Fibroblast of the conjunctiva (primary cell): ENCODE results near the gene SCFD2.
A peak's percentile ranks its signal among the peaks of the same experiment; 100 is the strongest.
"Not testable (repeated sequence)": the region's sequence is repeated elsewhere in the genome, so short reads cannot be mapped to it uniquely, and the experiment has no call there.

Experiments used
- DNase-seq: peaks from one replicate; pipeline ENCODE4 v3.0.0-alpha.2; 2010; ENCODE audit warnings: low read depth

Gene SCFD2

DNA sequence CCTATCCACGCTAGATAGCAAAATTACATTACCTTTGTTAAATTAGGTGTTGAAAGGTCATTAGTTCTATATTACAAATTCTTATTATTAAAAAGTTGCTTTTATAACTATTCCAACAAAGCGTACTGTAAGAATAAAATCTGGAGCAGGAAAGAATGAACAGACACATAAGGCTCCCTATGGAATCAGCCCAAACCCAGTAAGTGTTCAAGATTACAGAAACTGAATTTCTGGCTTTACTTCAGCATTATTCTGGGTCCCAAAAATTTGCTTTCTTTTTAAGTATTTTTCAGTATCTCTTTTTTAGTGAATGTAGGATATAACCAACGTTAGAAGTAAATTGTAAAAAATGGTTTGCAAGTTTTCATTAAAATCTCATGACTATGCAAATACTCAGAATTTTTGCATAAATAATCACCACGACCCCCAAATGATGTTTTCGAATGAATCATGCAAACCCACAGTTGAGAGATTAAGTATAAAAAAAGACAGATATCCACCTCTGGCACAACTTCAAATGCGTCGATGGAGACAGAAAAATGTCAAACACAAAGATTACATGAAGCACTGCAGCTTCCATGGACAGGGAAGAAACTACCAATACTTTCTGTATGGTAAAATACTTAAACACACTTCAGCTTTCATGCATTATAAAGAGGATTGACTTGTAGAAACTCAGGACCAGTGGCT, 265.2 kb downstream of the SCFD2 start:
- no peak for DNase-seq

DNA sequence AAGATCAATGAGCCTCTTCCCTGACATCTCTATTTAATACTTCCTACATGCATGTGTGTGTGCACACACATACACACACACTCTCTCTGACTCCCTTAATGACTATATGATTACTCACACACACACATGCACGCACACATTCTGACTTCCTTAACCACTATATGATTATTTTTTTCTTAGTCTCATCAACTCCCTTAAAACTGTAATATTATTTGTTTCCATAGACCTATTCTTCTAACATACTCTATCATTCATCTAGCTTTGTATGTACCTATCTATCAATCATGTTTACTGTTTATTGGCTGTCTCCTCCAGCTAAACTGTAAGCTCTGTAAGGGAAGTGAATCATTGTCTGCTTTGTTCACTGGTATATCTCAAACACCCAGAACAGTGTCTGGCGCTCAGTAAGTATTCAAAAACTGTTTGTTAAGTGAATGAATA, 267.2 kb downstream of the SCFD2 start:
- DNase-seq = no peak

DNA sequence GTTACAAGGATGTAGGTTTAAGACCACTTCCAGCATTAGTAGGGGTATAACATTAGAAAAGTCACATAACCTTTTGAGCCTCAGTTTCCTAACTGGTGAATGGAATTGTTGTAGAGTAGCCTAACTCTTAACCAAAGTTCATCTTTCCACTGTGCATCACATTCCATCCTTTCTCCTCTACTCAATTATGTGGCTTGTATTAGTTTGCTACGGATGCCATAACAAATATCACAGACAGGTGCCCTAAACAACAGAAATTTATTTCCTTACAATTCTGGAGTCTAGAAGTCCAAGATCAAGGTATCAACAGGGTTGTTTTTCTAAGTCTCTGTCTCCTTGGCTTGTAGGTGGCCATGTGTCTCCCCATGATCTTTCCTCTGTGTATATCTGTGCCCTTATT, 271.8 kb downstream of the SCFD2 start:
- DNase-seq = no peak

DNA sequence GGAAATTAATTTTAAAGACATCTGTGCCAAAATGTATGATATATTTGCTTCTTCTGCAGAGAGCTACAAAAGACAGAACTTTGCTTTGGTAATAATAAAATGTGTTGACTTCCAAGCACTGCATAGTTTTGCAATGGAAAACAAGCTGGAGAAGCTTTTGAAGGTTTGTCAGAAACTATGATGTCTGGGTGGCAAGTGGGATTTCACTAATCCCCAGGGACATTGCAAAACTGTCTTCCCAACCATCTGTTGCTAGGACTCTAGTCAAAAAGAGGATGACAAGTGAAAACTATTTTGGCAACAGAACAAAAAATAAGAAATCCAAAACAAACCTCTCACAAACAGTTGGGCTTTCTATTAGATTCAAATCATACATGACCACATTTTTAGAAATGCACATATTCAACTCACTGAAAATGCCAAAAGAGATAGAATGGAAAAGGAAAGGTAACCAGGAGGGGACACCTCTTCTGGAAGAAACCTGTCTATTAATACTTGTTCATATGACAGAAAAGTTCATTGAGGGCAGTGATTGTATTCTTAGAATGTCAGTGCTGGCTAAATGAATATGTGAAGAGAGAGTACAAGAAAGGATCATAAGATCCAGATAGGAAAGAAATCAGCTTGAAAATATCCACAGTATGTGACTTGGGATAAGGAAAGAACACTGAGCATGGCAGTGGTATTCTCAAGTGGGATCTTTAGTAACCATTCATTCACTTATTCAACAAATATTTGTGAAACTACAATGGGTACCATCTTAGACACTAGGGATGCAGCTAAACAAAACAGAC, 275.7 kb downstream of the SCFD2 start:
- peak; percentile 30 for DNase-seq

DNA sequence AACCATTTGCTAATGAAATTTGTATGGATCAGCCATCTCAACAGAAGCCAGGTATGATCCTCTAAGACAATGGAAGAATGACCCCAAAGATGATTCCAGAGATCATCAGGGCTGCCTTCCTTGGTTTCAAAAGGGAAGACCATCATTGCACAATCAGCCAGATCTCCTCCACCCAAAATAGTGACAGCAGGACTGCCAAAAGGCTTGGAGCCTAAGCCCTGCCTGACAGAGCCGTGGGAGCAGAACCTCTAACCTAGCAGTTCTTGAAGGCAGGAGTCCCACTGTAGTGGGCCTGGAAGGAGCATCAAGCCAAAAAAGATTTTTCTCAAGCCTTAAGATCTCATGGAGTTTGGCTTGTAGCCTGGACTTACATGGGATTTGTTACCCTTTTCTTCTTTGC, 277.7 kb downstream of the SCFD2 start:
- DNase-seq = no peak

DNA sequence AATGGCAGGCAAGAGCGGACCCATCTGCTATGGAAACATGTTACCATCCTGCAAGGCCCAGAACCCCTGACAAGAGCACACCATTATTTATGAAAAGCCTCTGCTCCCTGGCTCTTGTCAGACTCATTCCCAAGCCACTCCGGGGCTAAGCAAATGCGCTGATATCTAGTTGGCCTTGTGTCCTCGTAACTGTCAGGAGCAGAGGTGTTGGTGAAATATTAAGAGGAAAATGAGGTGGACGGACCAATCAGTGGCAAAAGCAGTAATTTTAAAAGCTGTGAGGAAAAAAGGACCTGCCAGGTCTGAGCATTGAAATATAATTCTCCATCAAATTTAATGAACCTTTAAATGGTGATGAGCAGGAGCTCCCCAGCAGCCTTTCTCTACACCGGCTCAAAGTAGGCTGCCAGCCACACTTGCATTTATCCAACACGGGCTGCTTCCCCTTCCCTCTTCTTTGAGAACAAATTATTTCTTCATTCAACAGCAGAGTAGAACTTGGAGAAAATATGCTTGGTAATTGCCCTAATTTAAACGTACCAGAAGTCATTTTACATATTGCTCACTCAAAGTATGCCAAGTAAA, 289.4 kb downstream of the SCFD2 start:
- no peak for DNase-seq

DNA sequence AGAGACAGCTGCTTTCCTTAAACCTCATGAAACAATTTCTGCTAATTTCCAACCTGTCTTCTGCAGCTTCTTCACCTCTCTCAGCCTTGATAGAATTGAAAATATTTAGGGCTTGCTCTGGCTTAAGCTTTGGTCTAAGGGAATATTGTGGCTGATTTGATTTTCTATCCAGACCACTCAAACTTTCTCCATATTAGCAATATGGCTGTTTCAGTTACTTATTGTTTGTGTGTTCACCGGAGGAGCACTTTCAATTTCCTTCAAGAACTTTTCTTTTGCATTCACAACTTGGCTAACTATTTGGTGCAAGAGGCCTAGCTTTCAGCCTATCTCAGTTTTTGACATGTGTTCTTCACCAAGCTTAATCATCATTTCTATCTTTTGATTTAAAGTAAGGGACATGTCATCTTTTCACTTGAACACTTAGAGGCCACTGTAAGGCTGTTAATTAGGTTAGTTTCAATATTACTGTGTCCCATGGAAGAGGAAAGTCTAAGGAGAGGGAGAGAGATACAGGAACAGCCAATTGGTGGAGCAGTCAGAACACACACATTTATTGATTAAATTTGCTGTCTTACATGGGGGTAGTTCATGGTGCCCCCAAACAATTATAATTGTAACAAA, 290.6 kb downstream of the SCFD2 start:
- DNase-seq = no peak

DNA sequence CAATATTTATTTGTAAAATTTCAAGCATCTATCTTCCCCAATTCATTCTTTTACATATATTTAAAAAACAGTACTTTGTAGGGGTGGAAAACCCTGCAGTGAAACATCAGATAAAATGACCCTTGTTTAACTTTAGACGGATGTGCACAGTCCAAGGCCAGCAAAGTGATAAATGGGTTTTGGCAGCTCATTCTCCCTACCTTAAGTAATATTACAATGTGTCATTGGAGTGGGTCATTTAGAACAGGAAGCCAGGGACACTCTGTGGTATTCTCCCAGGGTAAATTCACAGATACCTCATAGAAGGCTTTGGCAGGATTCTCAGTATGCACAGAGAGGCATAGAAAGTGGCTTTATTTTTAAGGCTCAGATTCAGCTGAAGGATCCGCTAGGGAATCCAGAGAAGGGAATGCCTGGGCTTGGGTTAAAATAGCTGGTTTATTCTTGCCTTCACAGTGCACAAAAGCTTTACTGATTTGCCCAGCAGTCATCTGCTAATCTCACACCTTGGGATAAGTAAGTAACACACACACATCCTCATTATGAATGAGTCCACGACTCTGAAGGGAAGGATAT, 297.0 kb downstream of the SCFD2 start:
- no peak for DNase-seq

DNA sequence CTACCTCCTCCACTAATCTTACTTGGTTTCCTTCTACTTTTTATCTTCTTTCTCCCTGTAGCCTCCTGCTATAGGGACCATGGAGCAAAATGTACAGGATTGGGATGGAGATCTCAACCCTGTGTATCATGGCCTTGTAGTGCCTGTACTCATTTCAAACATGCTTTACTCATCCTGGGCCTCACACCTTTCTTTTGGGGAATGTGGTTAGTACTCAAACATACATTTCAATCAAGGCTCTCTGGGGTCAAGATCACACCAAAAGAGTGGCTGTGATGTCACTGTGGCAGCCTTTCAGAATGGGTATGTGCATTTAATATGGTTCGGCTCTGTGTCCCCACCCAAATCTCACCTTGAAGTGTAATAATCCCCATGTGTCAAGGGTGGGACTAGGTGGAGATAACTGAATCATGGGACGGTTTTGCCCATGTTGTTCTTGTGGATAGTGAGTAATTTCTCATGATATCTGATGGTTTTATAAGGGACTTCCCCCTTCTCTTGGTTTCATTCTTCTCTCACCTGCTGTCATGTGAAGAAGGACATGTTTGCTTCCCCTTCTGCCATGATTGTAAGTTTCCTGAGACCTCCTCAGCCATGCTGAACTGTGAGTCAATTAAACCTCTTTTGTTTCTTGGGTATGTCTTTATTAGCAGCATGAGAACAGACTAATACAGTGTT, 298.6 kb downstream of the SCFD2 start:
- DNase-seq = no peak

DNA sequence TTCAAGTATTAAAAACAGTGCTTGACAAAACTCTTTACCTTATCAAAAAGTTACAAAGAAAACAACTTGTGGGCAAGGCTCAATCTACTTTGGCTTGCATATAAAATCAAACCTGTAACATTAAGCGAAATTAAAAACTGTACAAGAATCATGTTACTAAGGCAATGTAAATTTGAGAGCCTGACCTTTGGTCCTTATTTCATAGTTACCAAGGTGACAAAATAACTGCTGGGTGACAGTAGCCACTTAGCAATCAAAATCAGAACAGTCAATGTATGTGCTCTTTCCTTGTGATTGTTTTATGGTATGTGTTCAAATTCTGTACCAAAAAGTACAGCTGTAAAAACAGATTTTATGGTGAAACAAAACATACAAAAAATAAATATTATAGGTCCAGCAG, 299.7 kb downstream of the SCFD2 start:
- no peak for DNase-seq

DNA sequence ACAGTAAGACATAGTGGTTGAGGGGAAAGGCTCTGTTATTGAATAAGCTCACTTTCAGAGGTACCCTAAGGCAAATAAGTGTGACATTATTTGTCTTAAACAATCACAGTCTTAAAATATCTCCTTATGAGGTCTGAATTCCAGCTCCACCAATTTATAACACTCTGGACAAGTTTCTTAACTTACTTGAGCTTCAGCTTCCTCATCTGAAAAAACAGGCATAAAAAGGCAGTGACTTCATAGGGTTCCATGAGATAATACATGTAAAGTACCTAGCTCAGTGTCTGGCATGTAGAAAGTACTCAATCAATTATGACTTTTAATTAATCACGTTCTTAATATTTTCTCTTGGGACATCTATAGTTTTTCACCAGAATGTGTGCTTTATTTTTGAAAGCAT, 301.3 kb downstream of the SCFD2 start:
- no peak for DNase-seq

DNA sequence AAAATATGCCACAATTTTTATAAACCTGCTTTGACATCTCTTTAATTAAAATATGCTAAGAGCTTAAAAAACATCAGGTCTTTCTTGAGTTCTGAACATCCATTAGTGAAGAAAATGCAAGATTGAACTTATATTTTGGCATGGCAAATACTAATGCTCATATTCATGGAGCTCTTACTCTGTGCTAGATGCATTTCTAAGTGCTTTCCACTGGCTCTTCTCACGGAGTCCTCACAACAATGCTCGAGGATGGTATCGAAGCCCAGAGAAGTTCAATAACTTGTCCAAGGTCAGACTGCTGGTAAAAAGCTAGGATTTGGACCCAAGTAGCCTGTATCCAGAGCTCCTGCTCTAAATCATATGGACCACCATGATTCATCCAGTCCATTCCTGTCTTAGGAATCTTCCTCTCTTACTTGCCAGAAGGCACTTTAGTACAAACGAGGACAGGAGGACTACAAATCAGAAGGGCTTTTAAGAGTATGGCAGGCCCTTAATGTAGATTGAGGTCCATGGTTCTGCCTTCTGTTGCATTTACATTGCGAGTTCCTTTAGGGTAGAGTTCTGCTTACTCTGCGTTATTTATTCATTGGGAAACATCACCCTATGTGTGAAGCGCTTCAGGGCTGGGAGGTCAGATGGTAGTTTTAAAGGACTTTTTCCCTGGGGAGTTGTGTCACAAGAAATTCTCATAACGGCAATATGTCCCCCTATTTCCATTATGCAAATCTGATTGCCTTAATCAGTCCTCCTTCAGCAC, 304.6 kb downstream of the SCFD2 start:
- DNase-seq = no peak

DNA sequence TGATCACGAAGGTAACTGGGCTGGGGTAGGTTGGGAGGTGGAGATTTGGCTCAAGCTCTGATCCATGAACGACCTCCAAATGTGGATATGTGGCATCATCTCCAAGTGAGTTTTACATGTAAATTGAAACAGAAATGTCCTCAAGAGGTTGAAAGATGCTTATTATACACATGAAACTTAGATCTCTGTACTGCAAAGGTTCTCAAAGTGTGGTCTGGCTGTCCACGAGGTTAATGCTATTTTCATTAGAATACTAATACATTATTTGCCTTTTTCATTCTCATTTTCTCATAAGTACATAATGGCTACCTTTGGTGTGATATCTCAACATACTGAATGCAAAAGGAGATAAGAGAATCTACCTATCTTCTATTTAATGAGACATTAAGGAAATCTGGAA, 305.6 kb downstream of the SCFD2 start:
- no peak for DNase-seq

DNA sequence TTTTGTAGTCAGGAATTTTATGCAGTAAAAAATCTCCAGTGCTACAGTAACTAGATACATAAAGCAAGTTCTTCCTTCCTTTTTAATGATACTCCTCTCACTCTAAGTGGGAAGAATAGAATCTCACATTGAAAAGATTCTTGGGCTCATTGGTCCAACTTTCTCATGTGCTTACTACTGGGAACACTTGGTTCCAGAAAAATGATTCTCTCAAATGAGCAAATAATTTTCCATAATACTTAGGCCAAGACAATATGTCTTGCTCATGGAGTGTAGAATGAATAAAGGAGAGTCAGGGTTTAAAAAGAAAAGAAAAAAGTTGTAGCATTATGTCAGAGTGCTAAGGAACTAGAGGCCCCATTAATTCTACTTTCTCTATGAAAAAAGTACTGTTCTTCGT, 306.0 kb downstream of the SCFD2 start:
- no peak for DNase-seq

DNA sequence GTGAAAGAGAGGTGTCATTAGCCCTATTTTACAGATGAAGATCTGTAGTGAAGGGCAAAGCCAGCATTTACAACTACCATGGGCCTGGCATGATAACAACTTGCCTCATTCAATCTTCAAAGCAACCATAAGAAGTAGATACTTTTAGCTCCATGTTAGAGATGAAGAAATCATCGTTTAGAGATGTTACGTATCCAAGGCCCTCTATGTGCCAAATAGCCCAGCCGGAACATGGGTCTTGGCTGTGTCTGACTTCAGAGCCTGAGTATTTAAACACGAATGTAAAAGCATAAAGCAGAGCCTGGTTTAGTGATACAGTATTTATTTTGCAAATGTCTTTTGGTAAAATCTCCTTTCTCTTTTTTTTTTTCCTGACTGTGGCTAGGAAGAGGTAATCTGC, 306.6 kb downstream of the SCFD2 start:
- DNase-seq = no peak

DNA sequence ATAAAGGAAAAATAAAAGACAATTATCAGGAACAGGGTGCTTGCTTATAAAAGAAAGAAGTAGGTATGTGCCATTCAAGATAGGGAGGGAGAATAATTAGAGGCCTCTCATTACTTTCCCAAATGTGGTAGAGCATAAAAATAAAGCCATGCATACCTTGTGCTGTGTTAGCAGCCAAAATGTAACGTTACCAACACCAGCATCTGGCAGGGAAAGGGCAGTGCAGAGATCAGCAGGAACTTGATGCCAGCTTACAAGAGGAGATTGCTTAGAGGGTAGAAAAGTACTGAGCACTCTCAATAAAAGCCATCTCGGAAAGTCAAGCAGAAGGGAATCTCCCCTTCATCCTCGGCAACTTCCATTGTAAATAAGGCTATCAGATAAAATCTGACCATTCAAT, 308.2 kb downstream of the SCFD2 start:
- no peak for DNase-seq

DNA sequence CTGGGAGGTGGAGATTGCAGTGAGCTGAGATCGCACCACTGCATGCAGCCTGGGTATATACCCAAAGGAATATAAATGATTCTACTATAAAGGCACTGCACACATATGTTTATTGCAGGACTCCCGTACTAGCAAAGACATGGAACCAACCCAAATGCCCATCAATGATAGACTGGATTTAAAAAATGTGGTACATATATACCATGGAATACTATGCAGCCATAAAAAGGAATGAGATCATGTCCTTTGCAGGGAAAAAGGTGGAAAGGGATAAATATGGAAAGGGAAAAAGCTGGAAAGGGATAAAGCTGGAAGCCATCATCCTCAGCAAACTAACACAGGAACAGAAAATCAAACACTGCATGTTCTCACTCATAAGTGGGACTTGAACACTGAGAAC, 308.8 kb downstream of the SCFD2 start:
- DNase-seq = not testable (repeated sequence)

DNA sequence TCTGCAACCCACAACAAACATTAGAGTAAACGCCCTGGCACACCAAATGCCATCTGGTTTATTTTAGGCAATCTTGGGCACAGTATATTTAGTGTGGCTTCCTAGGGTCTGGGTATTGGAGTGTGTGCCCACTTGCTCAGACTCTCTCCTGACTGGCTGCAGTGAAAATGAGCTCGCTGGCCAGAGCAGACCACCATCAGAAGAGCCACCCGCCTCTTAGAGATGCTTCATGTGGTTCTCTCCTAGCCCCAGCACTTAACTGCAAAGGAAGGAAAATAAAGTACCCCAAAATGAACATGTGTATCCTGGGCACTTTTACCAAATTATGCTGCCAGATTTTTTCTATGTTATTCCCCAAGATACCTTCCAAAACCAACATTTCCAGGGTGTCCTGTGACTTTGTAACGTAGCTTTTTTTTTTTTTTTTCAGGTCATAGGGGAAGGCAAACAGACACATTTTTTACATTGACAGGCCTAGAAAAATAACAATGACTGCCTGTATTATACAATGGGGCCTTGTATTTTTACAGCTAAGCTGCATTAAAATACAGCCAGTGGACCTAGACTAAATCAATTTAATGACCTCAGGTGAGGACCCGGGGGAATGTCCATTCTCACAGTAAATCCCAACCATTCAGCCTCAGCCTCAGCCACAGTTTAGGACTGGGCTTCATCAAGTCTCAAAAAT, 310.0 kb downstream of the SCFD2 start:
- DNase-seq = no peak

DNA sequence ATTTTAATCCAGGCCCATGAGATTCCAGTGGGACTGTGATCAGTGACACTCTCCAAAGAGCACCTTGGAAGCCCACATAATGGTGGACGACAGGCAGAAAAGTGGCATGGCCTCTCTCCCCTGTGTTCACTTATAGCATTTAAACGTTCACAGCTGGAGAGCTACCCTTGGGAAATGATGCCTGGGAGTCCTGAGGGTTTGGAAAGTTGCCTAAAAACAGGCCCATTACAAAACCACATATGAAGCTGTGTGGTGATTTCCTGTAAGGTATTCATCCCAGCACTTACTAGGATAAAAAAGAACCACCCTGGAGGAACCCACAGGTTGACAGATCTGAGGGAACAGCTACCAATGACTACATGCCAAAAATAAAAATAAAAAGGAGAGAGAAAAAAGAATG, 310.6 kb downstream of the SCFD2 start:
- DNase-seq = peak; percentile 36

DNA sequence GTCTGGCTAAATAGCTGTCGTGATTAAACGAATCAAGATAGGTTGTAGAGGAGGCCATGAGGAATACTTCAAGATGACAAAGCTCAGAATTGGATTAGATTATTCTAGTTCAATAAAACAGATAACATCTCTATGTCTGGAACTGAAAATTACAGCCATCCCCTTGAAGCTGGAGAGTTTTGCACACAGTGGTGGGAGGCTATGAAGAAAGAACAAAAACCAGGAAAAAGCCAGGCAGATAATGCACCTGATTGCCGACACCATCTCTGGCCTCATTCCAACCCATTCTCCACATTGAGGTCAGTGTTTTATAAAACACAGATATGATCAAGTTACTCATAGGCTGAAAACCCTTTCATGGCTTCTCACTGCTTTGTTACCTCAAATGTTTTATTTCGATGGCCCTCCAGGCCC, 315.5 kb downstream of the SCFD2 start:
- no peak for DNase-seq

DNA sequence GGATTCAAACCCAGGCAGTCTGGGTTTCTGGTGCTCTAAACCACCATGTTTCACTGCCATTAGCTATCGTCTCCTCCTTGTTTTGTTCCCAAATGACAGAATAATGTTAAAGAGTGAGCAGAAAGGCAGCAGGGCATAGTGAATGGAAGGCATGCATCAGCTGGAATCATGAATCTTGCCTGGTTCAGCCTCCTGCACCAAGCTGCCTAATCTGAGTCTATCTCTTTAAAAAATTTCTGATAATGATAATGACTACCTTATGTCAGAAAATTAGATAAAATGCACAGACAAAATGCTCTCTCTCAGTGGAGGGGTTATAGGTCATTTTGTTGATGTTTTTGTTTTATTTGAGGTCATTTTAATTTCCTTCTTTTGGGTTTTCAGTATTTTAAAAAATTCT, 316.3 kb downstream of the SCFD2 start:
- no peak for DNase-seq
